Smooth muscle cell (in vitro differentiated cells): ENCODE results near the gene TRABD. TPM values are rescaled to one million over a fixed set of nuclear protein-coding genes. Genes with fewer than 3 reads are reported as not detected.

Experiments used
- DNase-seq: peaks from one replicate; lab custom pipeline; 2025; ENCODE audit not compliant: unreplicated experiment; lab: John Stamatoyannopoulos, UW
- H2AFZ ChIP-seq: fragments of 200-600 bp; sonication (generic); 2 replicates; pipeline ENCODE4 v1.6.0; 2016; ENCODE audit warnings: antibody characterized with exemption, low read depth, mild to moderate bottlenecking
- H3F3A ChIP-seq: fragments of 200-600 bp; sonication (generic); 2 replicates; pipeline ENCODE4 v1.6.0; 2017; ENCODE audit warnings: antibody characterized with exemption, low read depth
- H3K27ac ChIP-seq: fragments of 200-600 bp; sonication (generic); 2 replicates; pipeline ENCODE4 v1.5.1; 2016; ENCODE audit warnings: low read depth, mild to moderate bottlenecking
- H3K27me3 ChIP-seq: fragments of 200-600 bp; sonication (generic); 2 replicates; pipeline ENCODE4 v1.6.1; 2016; ENCODE audit warnings: low read depth, mild to moderate bottlenecking
- H3K36me3 ChIP-seq: fragments of 200-600 bp; sonication (generic); 2 replicates; pipeline ENCODE4 v1.5.1; 2016; ENCODE audit warnings: low read depth
- H3K4me1 ChIP-seq: fragments of 200-600 bp; sonication (generic); 2 replicates; pipeline ENCODE4 v1.5.1; 2016; ENCODE audit warnings: low read depth
- H3K4me2 ChIP-seq: fragments of 200-600 bp; sonication (generic); 2 replicates; pipeline ENCODE4 v1.6.0; 2016; ENCODE audit warnings: mild to moderate bottlenecking
- H3K4me3 ChIP-seq: fragments of 200-600 bp; sonication (generic); 2 replicates; pipeline ENCODE4 v1.5.1; 2016; ENCODE audit warnings: mild to moderate bottlenecking
- H3K79me2 ChIP-seq: fragments of 200-600 bp; sonication (generic); 2 replicates; pipeline ENCODE4 v1.6.0; 2016; ENCODE audit warnings: low read depth, mild to moderate bottlenecking
- H3K9ac ChIP-seq: fragments of 200-600 bp; sonication (generic); 2 replicates; pipeline ENCODE4 v1.6.0; 2016; ENCODE audit warnings: low read depth
- H3K9me3 ChIP-seq: fragments of 200-600 bp; sonication (generic); replicated peaks from 2 replicates; pipeline ENCODE4 v1.5.1; 2016; ENCODE audit warnings: low read depth
- H4K20me1 ChIP-seq: fragments of 200-600 bp; sonication (generic); 2 replicates; pipeline ENCODE4 v1.6.0; 2016; ENCODE audit warnings: low read depth
- WGBS: methylation state at CpG from one replicate; pipeline ENCODE4 v1.1.7; 2016; ENCODE audit warnings: low lambda C conversion rate; 5-methylcytosine and 5-hydroxymethylcytosine counted together
- polyA plus RNA-seq: library from polyadenylated mRNA; unstranded; fragments of >200 nt; fragmentation: Nextera tagmentation; extraction: Ambion mirVana; gene quantifications from 2 replicates; pipeline ENCODE4 v1.2.1, GENCODE V29; 2016
- total RNA-seq: library from RNA; depleted of rRNA; stranded (reverse); fragments of >200 nt; gene quantifications from 2 replicates; pipeline ENCODE4 v1.2.3, GENCODE V29; 2014
- TF ChIP-seq, protein P1 (sequence below): fragments of 200-600 bp; sonication (generic); IDR thresholded peaks from 2 replicates; pipeline ENCODE4 v1.5.1; 2017; ENCODE audit warnings: borderline replicate concordance, mild to moderate bottlenecking, antibody characterized with exemption; ENCODE audit not compliant: insufficient read depth, poor library complexity, severe bottlenecking

The TRABD gene
- total and polyA plus RNA-seq, 2 experiments from 2014 or later: 17.8 to 58.5 TPM

DNA sequence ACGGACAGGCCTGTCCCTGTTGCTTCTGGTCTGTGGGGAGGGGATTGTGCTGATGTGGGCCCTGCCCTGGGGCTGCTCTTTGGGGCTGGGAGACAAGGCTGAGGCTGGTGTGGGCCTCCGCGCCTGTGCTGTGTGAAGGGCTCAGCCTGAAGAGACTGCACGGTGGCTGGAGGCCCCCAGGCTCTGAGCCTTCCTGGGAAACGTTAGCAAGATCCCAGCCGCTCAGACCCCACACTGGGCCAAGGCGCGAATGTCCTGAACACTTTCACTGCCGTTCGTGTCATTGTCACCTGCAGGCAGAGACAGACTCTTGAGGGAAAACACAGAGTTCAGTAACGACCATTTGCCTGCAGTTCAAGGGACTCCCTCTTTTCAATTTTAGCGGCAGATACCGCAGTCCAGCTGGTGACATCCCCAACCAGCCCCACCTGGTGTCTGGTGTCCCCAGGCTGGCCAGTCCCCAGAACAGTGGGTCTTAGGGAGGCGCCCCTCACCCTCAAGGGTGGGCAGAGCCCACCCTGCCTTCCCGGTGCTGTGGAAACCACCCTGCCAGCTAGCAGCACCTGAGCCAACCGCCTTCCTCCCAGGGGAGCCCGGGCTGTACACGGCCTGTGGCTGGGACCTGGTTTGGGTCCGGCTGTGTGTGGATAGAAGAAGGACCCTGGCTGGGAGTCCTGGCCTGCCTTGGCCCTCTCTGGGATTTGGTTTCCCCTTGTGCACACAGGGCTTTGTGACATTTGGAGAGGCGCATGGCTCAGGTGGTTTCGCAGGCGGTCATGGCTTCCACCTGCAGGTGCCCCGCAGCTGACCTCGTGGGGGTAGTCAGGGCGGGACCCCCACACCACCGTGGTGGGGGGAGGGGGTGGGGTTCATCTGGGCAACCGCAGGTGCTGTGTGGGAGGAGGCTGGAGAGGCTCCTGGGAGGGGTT, 9.5 kb upstream of the TRABD start:
- Histone ChIP-seq H3K4me1 (no peaks in the 10 kb centered on the region), H3K27me3 (no peaks in the 10 kb centered on the region), H2AFZ (no peak overlapping the region), H3K27ac (no peak overlapping the region), H3K4me2 (no peak overlapping the region), H4K20me1 (no peaks in the 10 kb centered on the region), H3K9ac (no peak overlapping the region), H3F3A (no peaks in the 10 kb centered on the region), H3K9me3 (no peaks in the 10 kb centered on the region), H3K36me3 (no peaks in the 10 kb centered on the region), H3K79me2 (no peaks in the 10 kb centered on the region), H3K4me3 (no peak overlapping the region)
- WGBS: 86% methylated on average over 27 of the region's 27 CpGs
- TF ChIP-seq, protein P1, sequence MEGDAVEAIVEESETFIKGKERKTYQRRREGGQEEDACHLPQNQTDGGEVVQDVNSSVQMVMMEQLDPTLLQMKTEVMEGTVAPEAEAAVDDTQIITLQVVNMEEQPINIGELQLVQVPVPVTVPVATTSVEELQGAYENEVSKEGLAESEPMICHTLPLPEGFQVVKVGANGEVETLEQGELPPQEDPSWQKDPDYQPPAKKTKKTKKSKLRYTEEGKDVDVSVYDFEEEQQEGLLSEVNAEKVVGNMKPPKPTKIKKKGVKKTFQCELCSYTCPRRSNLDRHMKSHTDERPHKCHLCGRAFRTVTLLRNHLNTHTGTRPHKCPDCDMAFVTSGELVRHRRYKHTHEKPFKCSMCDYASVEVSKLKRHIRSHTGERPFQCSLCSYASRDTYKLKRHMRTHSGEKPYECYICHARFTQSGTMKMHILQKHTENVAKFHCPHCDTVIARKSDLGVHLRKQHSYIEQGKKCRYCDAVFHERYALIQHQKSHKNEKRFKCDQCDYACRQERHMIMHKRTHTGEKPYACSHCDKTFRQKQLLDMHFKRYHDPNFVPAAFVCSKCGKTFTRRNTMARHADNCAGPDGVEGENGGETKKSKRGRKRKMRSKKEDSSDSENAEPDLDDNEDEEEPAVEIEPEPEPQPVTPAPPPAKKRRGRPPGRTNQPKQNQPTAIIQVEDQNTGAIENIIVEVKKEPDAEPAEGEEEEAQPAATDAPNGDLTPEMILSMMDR: no peak
- DNase-seq: no peak

DNA sequence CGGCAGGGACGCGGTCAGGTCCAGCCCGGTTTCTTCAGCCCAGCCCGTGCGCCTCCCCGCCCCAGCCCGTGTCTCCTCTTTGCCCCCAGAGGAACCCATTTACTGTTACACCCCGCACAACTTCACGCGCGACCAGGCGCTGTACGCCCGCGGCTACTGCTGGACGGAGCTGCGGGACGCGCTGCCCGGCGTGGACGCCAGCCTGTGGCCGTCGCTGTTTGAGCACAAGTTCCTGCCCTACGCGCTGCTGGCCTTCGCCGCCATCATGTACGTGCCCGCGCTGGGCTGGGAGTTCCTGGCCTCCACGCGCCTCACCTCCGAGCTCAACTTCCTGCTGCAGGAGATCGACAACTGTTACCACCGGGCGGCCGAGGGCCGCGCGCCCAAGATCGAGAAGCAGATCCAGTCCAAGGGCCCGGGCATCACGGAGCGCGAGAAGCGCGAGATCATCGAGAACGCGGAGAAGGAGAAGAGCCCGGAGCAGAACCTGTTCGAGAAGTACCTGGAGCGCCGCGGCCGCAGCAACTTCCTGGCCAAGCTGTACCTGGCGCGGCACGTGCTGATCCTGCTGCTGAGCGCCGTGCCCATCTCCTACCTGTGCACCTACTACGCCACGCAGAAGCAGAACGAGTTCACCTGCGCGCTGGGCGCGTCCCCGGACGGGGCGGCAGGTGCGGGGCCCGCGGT, 8.7 kb upstream of the TRABD start:
- no peak overlapping the region for H3K27ac ChIP-seq
- no peaks in the 10 kb centered on the region for H3K79me2 ChIP-seq
- 97% methylated on average over 67 of the region's 76 CpGs for WGBS
- no peaks in the 10 kb centered on the region for H3K27me3 ChIP-seq
- TF ChIP-seq, protein P1: no peak
- no peak for DNase-seq
- H3K9ac ChIP-seq: no peak overlapping the region
- no peaks in the 10 kb centered on the region for H3F3A ChIP-seq
- H3K36me3 ChIP-seq: no peaks in the 10 kb centered on the region
- no peaks in the 10 kb centered on the region for H4K20me1 ChIP-seq
- no peaks in the 10 kb centered on the region for H3K4me1 ChIP-seq
- H3K9me3 ChIP-seq: no peaks in the 10 kb centered on the region
- no peak overlapping the region for H3K4me3 ChIP-seq
- no peak overlapping the region for H3K4me2 ChIP-seq
- H2AFZ ChIP-seq: no peak overlapping the region

DNA sequence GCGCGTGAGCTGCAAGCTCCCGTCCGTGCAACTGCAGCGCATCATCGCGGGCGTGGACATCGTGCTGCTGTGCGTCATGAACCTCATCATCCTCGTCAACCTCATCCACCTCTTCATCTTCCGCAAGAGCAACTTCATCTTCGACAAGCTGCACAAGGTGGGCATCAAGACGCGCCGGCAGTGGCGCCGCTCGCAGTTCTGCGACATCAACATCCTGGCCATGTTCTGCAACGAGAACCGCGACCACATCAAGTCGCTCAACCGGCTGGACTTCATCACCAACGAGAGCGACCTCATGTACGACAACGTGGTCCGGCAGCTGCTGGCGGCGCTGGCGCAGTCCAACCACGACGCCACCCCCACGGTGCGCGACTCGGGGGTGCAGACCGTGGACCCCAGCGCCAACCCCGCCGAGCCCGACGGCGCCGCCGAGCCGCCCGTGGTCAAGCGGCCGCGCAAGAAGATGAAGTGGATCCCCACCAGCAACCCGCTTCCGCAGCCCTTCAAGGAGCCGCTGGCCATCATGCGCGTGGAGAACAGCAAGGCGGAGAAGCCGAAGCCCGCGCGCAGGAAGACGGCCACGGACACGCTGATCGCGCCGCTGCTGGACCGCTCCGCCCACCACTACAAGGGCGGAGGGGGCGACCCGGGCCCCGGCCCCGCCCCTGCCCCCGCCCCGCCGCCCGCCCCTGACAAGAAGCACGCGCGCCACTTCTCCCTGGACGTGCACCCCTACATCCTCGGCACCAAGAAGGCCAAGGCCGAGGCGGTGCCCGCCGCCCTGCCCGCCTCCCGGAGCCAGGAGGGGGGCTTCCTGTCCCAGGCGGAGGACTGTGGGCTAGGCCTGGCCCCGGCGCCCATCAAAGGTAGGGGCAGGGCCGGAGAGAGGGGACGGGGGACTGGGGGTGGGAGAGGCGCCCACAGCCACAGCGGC, 7.9 kb upstream of the TRABD start:
- Histone ChIP-seq H3K9ac (no peak overlapping the region), H3K4me1 (no peaks in the 10 kb centered on the region), H3K9me3 (no peaks in the 10 kb centered on the region), H2AFZ (no peak overlapping the region), H3K4me2 (no peak overlapping the region), H4K20me1 (no peaks in the 10 kb centered on the region), H3K27me3 (no peaks in the 10 kb centered on the region), H3K4me3 (no peak overlapping the region), H3K79me2 (no peaks in the 10 kb centered on the region), H3K36me3 (no peaks in the 10 kb centered on the region), H3K27ac (no peak overlapping the region), H3F3A (no peaks in the 10 kb centered on the region)
- 93% methylated on average over 63 of the region's 98 CpGs for WGBS
- no peak for DNase-seq
- TF ChIP-seq, protein P1: no peak
